K562 (cell line): ENCODE data around the gene CLEC2D. TPM values are rescaled to one million over a fixed set of nuclear protein-coding genes. Genes with fewer than 3 reads are reported as not detected.
A peak's percentile ranks its signal among the peaks of the same experiment; 100 is the strongest.

Source experiments
- ATAC-seq: fragments of 200-7000 bp; cut with Tn5 transposase; 3 replicates; pipeline ENCODE4 v1.9.1; 2020; ENCODE audit warnings: moderate library complexity
- BruUV-seq: library from RNA; stranded (reverse); fragments of 400-500 nt; replicated peaks from 2 replicates; lab custom pipeline; 2021; lab: Mats Ljungman, UMichigan
- CTCF ChIA-PET: fragments of 300-600 bp; formaldehyde crosslinking; extraction: SDS; loops from one replicate; lab custom pipeline; 2021; ENCODE audit warnings: low intra/inter-chr PET ratio; lab: Yijun Ruan, JAX
- POLR2A ChIA-PET: fragments of 300-600, 350-650 bp; sonication (Branson Sonifier 250); formaldehyde crosslinking; extraction: SDS; loops from one replicate; lab custom pipeline; 2021; ENCODE audit warnings: antibody characterized with exemption, inconsistent platforms; lab: Yijun Ruan, JAX
- DNase-seq, 4 experiments: peaks; one replicate each; pipeline versions ENCODE4 v3.0.0 to v3.0.0-alpha.2; 2011 to 2018; ENCODE audit warnings: low spot score in 3 of 4, mixed read lengths in 3 of 4; ENCODE audit errors: extremely low read depth in 1 of 4
- FAIRE-seq: peaks from 2 replicates; lab custom pipeline; 2011; peaks lifted over from hg19 to GRCh38; lab: Jason Lieb, UNC
- H2AFZ ChIP-seq: 2 replicates; pipeline ENCODE4 v1.6.0; 2011; ENCODE audit warnings: low read depth, low read length, control low read depth, inconsistent platforms
- H3K27ac ChIP-seq: fragments of 200-600 bp; 3 replicates; pipeline ENCODE4 v1.8.0; 2011; ENCODE audit warnings: low read depth, mild to moderate bottlenecking, control low read depth, inconsistent platforms, low read length, moderate library complexity, mixed read lengths; ENCODE audit errors: extremely low read depth
- H3K27me3 ChIP-seq, 2 experiments: fragments of 300-600 bp in 1 of 2; 2 replicates in 1 of 2; 3 replicates in 1 of 2; pipeline versions ENCODE4 v1.6.0 to v1.8.0; 2011; ENCODE audit warnings: inconsistent platforms in 2 of 2, low read length in 2 of 2, mild to moderate bottlenecking in 1 of 2, mixed read lengths in 1 of 2, moderate library complexity in 1 of 2; ENCODE audit not compliant: control insufficient read depth in 2 of 2, insufficient read depth in 2 of 2
- H3K36me3 ChIP-seq: fragments of 300-600 bp; 3 replicates; pipeline ENCODE4 v1.8.0; 2011; ENCODE audit warnings: mild to moderate bottlenecking, low read length, inconsistent platforms; ENCODE audit not compliant: control insufficient read depth, insufficient read depth
- H3K4me1 ChIP-seq, 2 experiments: fragments of 200-600 bp in 1 of 2; replicated peaks in 1 of 2; 2 replicates in 1 of 2; 3 replicates in 1 of 2; pipeline versions ENCODE4 v1.5.1 to v1.8.0; 2011; ENCODE audit warnings: inconsistent platforms in 2 of 2, low read length in 2 of 2, mild to moderate bottlenecking in 1 of 2, mixed read lengths in 1 of 2, moderate library complexity in 1 of 2; ENCODE audit not compliant: control insufficient read depth in 2 of 2, insufficient read depth in 2 of 2
- H3K4me2 ChIP-seq: 2 replicates; pipeline ENCODE4 v1.6.1; 2011; ENCODE audit warnings: low read length, control low read depth, inconsistent platforms, mixed read lengths; ENCODE audit not compliant: insufficient read depth
- H3K4me3 ChIP-seq: fragments of 200-600 bp; sonication (generic), shearing (Covaris generic); 2 replicates; pipeline ENCODE4 v1.5.1; 2016; ENCODE audit warnings: control low read depth, inconsistent platforms
- H3K79me2 ChIP-seq: fragments of 200-600 bp; 3 replicates; pipeline ENCODE4 v1.8.0; 2011; ENCODE audit warnings: low read length, inconsistent platforms; ENCODE audit not compliant: control insufficient read depth, insufficient read depth
- H3K9ac ChIP-seq, 2 experiments: 2 replicates each; pipeline versions ENCODE4 v1.6.0 to v1.6.1; 2011; ENCODE audit warnings: low read depth in 2 of 2, low read length in 2 of 2, control low read depth in 1 of 2, inconsistent platforms in 1 of 2, mild to moderate bottlenecking in 1 of 2, mixed read lengths in 1 of 2; ENCODE audit not compliant: insufficient read depth in 1 of 2
- H3K9me1 ChIP-seq: one replicate; pipeline ENCODE4 v1.6.0; 2011; ENCODE audit warnings: inconsistent platforms, mild to moderate bottlenecking, low read length, moderate library complexity; ENCODE audit not compliant: control insufficient read depth, insufficient read depth
- H3K9me3 ChIP-seq: replicated peaks from 2 replicates; pipeline ENCODE4 v1.5.1; 2011; ENCODE audit warnings: low read depth, low read length, inconsistent platforms; ENCODE audit not compliant: control insufficient read depth, insufficient read depth
- H4K20me1 ChIP-seq: replicated peaks from 2 replicates; pipeline ENCODE4 v1.6.1; 2011; ENCODE audit warnings: low read length, inconsistent platforms, mixed read lengths; ENCODE audit not compliant: control insufficient read depth, insufficient read depth
- CBX1 ChIP-seq: sonication (generic); IDR thresholded peaks from 2 replicates; pipeline ENCODE4 v1.6.1; 2016; ENCODE audit warnings: antibody characterized with exemption, low read depth, mild to moderate bottlenecking
- CREB5 ChIP-seq: fragments of 250-450 bp; sonication (Bioruptor Pico); IDR thresholded peaks from 2 replicates; pipeline ENCODE4 v1.5.0; 2020; ENCODE audit warnings: mild to moderate bottlenecking
- DIDO1 ChIP-seq: fragments of 450-650 bp; IDR thresholded peaks from 2 replicates; pipeline ENCODE4 v1.6.1; 2016; ENCODE audit warnings: low read depth, missing biosample characterization, missing genetic modification characterization
- IFI16 ChIP-seq: fragments of 250-450 bp; sonication (Bioruptor Pico); IDR thresholded peaks from 2 replicates; pipeline ENCODE4 v2.1.2; 2022; ENCODE audit warnings: mild to moderate bottlenecking, inconsistent platforms
- MBD2 ChIP-seq: sonication (generic); IDR thresholded peaks from 2 replicates; pipeline ENCODE4 v1.6.1; 2016; ENCODE audit warnings: low read depth, borderline replicate concordance
- NCOA6 ChIP-seq: fragments of 450-650 bp; IDR thresholded peaks from 2 replicates; pipeline ENCODE4 v1.6.1; 2017; ENCODE audit warnings: mild to moderate bottlenecking
- PBX2 ChIP-seq, 2 experiments: IDR thresholded peaks in 1 of 2; conservative IDR thresholded peaks in 1 of 2; 2 replicates each; pipeline ENCODE4 v1.6.1; 2016; ENCODE audit warnings: low read depth in 2 of 2, mild to moderate bottlenecking in 1 of 2, missing compliant biosample characterization in 1 of 2, missing genetic modification characterization in 1 of 2, moderate library complexity in 1 of 2
- POLR2B ChIP-seq: fragments of 450-650 bp; IDR thresholded peaks from 2 replicates; pipeline ENCODE4 v1.6.1; 2018; ENCODE audit warnings: low read depth; ENCODE audit not compliant: partially characterized antibody
- PURB ChIP-seq: sonication (generic); formaldehyde crosslinking; IDR thresholded peaks from 2 replicates; pipeline ENCODE4 v1.9.0; 2021; ENCODE audit warnings: low read depth, mild to moderate bottlenecking, missing genetic modification reagents
- U2AF1 ChIP-seq: fragments of 200-400 bp; formaldehyde crosslinking; optimal IDR thresholded peaks from 2 replicates; pipeline ENCODE3; 2017; ENCODE audit warnings: mild to moderate bottlenecking, low read depth, low read length, moderate library complexity
- WHSC1 ChIP-seq: IDR thresholded peaks from one replicate; pipeline ENCODE4 v1.6.1; 2012; ENCODE audit warnings: low read length, control low read depth, inconsistent platforms
- ZC3H11A ChIP-seq: IDR thresholded peaks from 2 replicates; pipeline ENCODE4 v1.6.1; 2012; ENCODE audit warnings: low read depth, low read length, improper control_type of control experiment
- ZFX ChIP-seq: sonication (generic); formaldehyde crosslinking; IDR thresholded peaks from 2 replicates; pipeline ENCODE4 v1.8.0; 2022; ENCODE audit warnings: mild to moderate bottlenecking, missing genetic modification reagents, moderate library complexity
- ZNF263 ChIP-seq: sonication (generic); formaldehyde crosslinking; IDR thresholded peaks from 2 replicates; pipeline ENCODE4 v1.8.0; 2022; ENCODE audit warnings: mild to moderate bottlenecking, missing genetic modification reagents, borderline replicate concordance
- ZNF707 ChIP-seq: fragments of 250-450 bp; sonication (Bioruptor Pico); conservative IDR thresholded peaks from 2 replicates; pipeline ENCODE4 v1.8.0; 2022; ENCODE audit warnings: inconsistent platforms, mild to moderate bottlenecking, moderate library complexity
- ZNF785 ChIP-seq: fragments of 250-450 bp; sonication (Bioruptor Pico); IDR thresholded peaks from 2 replicates; pipeline ENCODE4 v1.4.0; 2020; ENCODE audit warnings: mild to moderate bottlenecking
- WGBS: fragments of 100-300 bp; shearing (Covaris generic); methylation state at CpG from one replicate; pipeline ENCODE4 v1.1.6; 2016; ENCODE audit warnings: low coverage, mixed read lengths; ENCODE audit not compliant: insufficient coverage; ENCODE audit errors: missing lambda C conversion rate; 5-methylcytosine and 5-hydroxymethylcytosine counted together
- in situ Hi-C: fragments of 300-500 bp; cut with MboI; formaldehyde crosslinking; loops from 4 replicates; pipeline ENCODE4 v1.15.0; 2018; ENCODE audit warnings: inconsistent platforms, mixed read lengths
- intact Hi-C: fragments of 100-400 bp; cut with micrococcal nuclease; formaldehyde crosslinking; loops from 2 replicates; pipeline ENCODE4 v1.14.2; 2022
- polyA plus RNA-seq, 8 experiments: library from polyadenylated mRNA; depleted of rRNA in 4 of 8; stranded (reverse) in 5 of 8; unstranded in 3 of 8; fragments of >200 nt; fragmentation: Nextera tagmentation in 2 of 8; fragmentation: Illumina TruSeq in 1 of 8; extraction: Ambion mirVana in 2 of 8; extraction: Trizol in 1 of 8; gene quantifications; 2 replicates each; pipeline versions ENCODE4 v1.2.1 to v1.2.3, GENCODE V29; 2011 to 2014; ENCODE audit warnings: inconsistent platforms in 1 of 8, missing spikeins in 1 of 8
- total RNA-seq, 7 experiments: library from RNA; depleted of rRNA in 6 of 7; stranded (reverse); fragments of >200 nt in 6 of 7; fragmentation: Illumina TruSeq in 2 of 7; extraction: Trizol in 2 of 7; gene quantifications; 2 replicates each; pipeline versions ENCODE4 v1.2.1 to v1.2.3, GENCODE V29; 2011 to 2021; ENCODE audit warnings: low replicate concordance in 1 of 7
- TF ChIP-seq, protein P1 (sequence below), 2 experiments: IDR thresholded peaks; 2 replicates each; pipeline ENCODE4 v1.6.1; 2011; ENCODE audit warnings: borderline replicate concordance in 1 of 2, control low read depth in 1 of 2, low read depth in 1 of 2, low read length in 1 of 2, mild to moderate bottlenecking in 1 of 2, mixed read lengths in 1 of 2, moderate library complexity in 1 of 2; ENCODE audit not compliant: insufficient read depth in 1 of 2, insufficient read length in 1 of 2, poor library complexity in 1 of 2, severe bottlenecking in 1 of 2; ENCODE audit errors: extremely low read depth in 1 of 2

CLEC2D gene
- total and polyA plus RNA-seq, 9 of the 15 experiments (the other 6 are each of a cell fraction or from before 2014, with no cell fraction given) = 1.4 to 5.0 (median 2.2) TPM

DNA sequence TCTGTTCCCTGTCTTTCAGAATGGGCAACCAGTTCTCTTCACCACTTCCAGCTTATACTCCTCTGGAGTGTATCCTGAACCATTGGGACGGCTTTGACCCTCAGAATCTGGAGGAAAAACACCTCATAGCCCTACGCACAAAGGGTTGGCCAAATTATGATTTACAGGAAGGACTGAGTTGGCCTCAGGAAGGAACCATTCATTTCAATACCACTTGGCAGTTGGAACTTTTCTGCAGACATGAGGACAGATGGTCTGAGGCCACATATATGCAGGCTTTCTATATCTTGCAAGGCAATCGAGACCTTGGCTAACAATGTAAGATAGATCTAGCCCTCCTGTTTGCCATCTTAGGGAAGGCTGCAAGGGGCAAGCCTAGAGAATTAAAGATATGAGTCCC lies 39.3 kb downstream of the CLEC2D start:
- DNase-seq = no peak
- H3K4me3 ChIP-seq = no peak overlapping the region
- ChIA-PET CTCF (interaction anchor here (0.6 kb wide), 1 partner anchor 75 kb away, joined by 3 read pairs; no protein-coding TSS in a partner anchor), POLR2A (interaction anchor here (1.0 kb wide), 1 partner anchor 10 kb away, joined by 3 read pairs; no protein-coding TSS in a partner anchor)
- intact Hi-C loops (loop anchor here (1.0 to 10.0 kb wide), 2 partner anchors 75 to 334 kb away; no protein-coding TSS in a partner anchor), in situ Hi-C loops (loop anchor here (25.0 kb wide), 1 partner anchor 247 kb away; no protein-coding TSS in a partner anchor)
- H3K4me1 ChIP-seq = no peaks in the 10 kb centered on the region; a peak in 1 of 5 replicates
- WGBS = 83% methylated on average over 3 of the region's 3 CpGs
- no peaks in the 10 kb centered on the region for H4K20me1 ChIP-seq
- no peaks in the 10 kb centered on the region for H3K36me3 ChIP-seq
- no peak for ATAC-seq
- no peak overlapping the region for H3K4me2 ChIP-seq
- H3K9ac ChIP-seq = no peak overlapping the region
- BruUV-seq = no TSS peak
- FAIRE-seq = no peak
- no peaks in the 10 kb centered on the region for H3K9me1 ChIP-seq
- H3K9me3 ChIP-seq = no peaks in the 10 kb centered on the region
- no peak overlapping the region for H3K27ac ChIP-seq
- H3K27me3 ChIP-seq = no peaks in the 10 kb centered on the region
- no peaks in the 10 kb centered on the region for H3K79me2 ChIP-seq
- H2AFZ ChIP-seq = peak overlapping the region; percentile 77; the same call in 1 of the 2 replicates
- TF ChIP-seq WHSC1 (no peak), NCOA6 (no peak), POLR2B (no peak), U2AF1 (no peak), ZC3H11A (no peak), CREB5 (CRISPR knock-in tag) (no peak), PURB (CRISPR knock-in tag) (no peak), IFI16 (CRISPR knock-in tag) (no peak), DIDO1 (tag) (no peak), MBD2 (no peak), ZNF785 (CRISPR knock-in tag) (no peak), CBX1 (no peak), ZNF263 (no peak), ZFX (CRISPR knock-in tag) (no peak), ZNF707 (no peak), PBX2 (CRISPR knock-in tag; IDR thresholded peaks at IDR 0.05; ENCODE audit: low read depth) (no peak), PBX2 (tag; conservative IDR thresholded peaks at IDR 0.05; ENCODE audit: low read depth) (no peak)
- TF ChIP-seq, protein P1, sequence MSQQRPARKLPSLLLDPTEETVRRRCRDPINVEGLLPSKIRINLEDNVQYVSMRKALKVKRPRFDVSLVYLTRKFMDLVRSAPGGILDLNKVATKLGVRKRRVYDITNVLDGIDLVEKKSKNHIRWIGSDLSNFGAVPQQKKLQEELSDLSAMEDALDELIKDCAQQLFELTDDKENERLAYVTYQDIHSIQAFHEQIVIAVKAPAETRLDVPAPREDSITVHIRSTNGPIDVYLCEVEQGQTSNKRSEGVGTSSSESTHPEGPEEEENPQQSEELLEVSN (IDR thresholded peaks at IDR 0.05; ENCODE audit: borderline replicate concordance in 1 of 2, extremely low read depth in 1 of 2, insufficient read depth in 1 of 2, insufficient read length in 1 of 2, low read depth in 1 of 2, low read length in 1 of 2, poor library complexity in 1 of 2, severe bottlenecking in 1 of 2) = no peak
